Measurements from ENCODE around the gene PHACTR3.

PHACTR3 gene

GRCh38 chr20:59733351-59733750 lies 129.0 kb downstream of the PHACTR3 start:
- DNase-seq (ENCODE audit: low spot score), result no peak

DNA sequence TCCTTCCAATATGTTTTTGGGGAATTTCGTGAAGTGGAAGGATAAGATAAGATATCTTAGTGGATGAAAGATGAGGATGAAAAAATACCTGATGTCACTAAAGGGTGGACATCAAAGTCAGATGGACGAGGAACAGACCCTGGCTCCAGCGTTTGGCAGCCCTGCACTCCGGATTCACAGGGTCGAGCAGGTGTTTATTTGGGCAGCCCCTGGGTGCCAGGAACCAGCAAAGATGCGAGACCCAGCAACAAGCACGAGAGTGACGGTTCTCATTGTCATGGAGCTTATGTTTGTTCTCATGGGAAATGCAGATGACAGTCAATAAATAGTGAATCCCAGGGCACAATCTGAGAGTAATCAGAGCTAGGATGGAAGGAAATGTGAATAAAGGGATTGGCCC lies 131.1 kb downstream of the PHACTR3 start:
- no peak for DNase-seq (ENCODE audit: low spot score)

DNA sequence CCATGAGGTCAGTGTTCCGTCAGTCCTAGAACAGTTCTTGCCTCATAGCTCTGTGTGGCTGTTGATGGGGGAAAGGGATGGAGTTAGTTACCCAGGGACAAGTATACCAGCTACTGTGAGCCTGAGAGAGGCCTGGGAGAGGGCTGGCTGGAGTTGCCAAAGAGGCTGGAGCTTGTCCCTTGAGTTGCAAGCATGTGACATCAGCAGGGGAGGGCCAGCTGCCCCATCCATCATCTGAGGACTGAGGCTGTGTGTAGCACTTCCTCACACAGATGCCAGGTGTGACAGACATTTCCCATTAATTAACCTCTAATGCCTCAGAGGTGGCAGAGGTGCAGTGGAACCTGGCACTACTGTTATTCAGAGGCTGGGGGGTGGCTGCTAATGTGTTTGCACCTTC lies 131.6 kb downstream of the PHACTR3 start:
- DNase-seq (ENCODE audit: low spot score), result no peak

- DNase-seq (ENCODE audit: low spot score), result no peak
Observed at GRCh38 chr20:59736366-59736765, 132.0 kb downstream of the PHACTR3 start.

DNA sequence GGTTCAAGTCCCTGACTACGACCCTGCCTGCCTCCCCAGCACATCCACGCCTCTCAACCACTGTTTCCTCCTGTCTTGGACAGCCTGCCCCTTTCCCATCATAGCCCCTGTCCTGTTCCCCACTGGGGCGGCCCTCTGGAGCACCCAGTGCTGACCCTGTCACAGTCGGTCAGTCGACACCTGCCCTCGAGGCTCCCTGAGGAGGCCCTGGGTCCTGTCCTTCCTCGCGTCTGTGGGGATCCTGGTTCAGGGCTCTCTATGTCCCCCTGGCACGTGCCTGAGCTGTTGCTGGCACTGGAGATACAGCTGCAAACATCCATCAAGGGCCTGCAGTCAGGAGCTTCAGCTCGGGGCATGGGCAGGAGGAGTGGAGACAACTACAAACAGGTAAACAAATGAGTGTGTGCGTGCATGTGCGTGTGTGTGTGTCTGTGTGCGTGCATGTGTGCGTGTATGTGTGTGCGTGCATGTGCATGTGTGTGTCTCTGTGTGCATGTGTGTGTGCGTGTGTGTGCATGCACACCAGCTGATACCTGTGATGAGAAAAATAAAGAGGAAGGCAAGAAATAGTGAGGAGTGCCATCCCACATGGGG lies 132.8 kb downstream of the PHACTR3 start:
- DNase-seq (ENCODE audit: low spot score), result no peak

DNA sequence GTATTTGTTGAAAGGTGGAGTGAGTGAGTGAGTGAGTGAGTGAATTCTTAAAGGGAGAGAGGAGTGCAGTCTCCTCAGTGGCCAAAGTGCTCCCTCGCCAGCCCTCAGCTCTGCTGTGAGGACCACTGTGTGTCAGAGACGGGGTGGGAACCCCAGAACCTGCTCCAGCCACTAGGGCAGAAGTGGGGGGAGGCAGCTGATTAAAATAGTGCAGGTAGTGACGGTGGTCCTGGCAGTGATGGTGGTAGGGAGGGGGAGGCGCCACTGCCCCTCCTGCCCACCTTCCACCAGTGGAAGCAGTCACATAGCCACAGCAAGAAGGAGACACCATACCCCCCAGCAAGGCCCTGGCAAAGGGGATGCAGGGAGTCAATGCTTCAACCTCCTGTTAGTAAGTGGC lies 133.5 kb downstream of the PHACTR3 start:
- DNase-seq (ENCODE audit: low spot score), result no peak

DNA sequence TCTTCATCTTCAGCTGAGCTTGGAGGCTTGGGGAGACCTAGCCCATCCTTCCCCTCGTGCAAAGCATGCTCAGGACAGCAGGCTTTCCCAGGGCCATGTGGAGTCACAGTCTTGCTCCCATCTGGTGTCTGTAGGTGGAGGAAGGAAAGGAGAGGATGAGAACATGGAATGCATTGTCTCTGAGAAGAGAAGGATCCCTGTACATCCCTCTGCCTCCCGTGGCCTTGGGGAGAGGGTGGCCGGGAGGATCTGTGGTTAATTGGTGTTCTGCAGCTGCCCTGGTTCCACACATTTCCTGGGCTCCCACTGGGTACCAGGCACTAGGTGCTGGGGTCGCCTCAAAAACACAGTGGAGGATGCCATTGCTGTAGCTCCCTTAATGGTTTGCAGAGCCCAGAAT lies 134.5 kb downstream of the PHACTR3 start:
- DNase-seq (ENCODE audit: low spot score), result no peak

DNA sequence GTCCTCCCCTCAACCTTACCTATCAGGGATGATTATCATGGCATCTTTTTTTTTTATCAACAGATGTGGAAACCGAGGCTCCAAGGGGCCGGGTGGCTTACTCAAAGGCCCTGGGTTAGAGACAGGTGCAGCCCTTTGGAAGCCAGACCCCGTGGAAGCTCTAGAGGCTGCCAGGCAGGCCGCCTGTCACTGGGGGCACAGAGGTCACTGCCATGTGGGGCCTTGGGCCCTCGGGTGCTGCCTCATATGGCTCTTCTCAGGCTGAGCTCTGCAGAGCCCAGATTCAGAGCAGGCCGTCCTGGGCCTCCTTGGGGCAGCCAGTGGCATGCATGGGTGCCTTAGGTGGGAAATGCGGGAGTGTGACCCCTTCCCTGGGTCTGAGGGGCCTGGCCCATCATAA lies 136.3 kb downstream of the PHACTR3 start:
- no peak for DNase-seq (ENCODE audit: low spot score)

DNA sequence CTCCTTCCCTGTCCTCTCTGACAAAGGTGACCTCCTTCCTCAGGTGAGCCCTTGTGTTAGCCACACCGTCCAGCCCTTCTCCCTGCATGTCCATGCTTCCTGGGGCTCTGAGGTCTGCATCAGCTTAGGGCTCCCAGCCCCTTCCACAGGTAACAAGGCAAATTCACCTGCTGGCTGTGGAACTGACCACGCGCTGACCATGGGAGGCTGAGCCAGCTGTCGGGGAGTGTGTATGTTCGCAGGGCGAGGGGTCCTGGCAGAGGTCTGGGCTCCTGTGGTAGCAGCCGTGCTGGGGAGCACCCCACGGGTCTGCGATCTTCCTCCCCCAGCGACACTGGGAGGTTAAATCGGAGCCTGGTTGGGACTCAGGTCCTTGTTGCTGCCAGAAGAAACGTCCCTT lies 136.7 kb downstream of the PHACTR3 start:
- no peak for DNase-seq (ENCODE audit: low spot score)

DNA sequence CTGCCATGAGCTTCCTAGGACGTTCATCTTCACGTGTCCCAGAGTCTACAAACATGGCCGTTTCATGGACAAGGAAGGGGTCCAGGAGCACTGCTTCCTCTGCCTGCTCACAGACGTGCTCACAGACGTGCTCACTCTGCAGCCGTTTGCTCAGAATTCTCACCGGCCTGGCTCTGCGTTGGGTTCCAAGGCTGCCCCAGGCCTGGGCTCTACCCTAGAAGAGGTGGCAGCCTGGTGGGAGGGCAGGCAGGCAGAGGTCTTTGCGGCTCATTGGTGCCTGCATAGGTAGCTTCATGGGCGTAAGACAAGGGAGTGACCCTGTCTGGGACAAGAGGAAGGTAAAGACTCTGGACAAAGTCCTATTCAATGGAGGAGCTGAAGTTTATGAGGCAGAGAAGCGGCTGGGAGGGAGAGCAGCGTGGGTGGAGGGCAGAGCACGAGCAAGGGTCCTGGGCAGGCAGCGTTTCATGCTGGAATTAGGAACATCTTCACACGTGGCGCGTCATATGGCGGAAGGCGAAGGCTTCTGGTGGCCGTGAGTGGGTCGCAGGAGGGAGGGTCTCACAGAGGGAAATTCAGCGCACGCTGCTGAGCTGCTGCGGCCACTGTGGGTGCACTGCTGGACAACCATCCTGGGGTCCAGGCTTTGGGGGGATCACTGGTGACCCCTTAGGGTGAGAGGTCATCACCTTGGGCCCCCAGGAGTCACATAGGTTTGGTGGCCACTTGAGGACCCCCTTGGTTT lies 138.2 kb downstream of the PHACTR3 start:
- DNase-seq (ENCODE audit: low spot score), result no peak

GRCh38 chr20:59743308-59743707 lies 139.0 kb downstream of the PHACTR3 start:
- no peak for DNase-seq (ENCODE audit: low spot score)

DNA sequence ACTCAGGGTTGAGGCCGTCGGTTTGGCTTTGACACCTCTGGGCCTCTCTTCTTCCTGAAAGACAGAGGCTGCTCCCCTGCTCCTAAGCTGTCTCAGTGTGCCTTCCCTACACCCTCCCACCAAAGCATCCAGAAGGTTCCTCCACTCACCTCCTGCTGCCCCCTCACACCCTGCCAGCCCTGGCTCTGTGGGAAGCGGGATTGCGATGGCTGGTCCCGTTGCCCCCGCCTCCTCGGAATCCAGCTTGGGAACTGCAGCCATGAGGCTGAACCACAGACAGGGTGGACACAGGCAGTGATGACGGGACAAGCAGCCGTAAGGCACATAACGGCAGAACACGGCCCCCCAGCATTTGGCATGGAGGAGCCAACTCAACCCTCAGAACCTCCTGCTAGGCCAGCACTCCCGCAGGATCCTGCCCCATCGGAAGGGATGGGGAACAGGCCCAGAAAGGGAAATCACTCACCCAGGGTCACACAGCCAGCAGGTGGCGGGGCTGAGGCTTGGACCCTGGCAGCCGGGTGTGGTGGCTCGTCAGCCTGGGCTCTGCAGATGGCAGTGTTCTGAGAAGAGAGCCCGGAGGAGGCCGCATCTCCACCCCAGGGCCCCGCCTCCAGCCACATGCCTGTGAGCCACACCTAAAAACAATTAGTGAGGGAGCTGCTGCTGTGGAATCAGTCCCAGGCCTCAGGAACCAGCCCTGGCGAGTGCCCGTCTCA lies 139.6 kb downstream of the PHACTR3 start:
- DNase-seq (ENCODE audit: low spot score), result no peak

DNA sequence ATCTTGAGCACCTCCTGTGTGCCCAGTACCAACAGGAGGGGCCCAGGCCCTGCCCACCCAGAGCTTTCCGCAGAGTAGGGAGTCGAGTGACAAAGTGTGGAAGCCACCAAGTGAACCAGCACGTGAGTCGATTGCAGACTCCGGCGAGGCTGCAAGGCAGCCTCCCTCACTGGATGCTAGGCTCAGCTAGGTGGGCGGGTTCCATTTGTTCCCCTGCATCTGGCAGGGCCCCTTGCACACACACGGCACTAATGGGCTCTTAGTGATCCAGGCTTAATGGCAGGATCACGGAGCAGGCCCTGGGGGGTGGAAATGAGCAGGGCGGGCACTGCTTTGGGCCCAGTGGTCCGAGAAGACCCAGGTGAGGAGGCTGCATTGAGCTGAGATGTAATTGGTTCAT lies 140.4 kb downstream of the PHACTR3 start:
- DNase-seq (ENCODE audit: low spot score), result no peak

DNA sequence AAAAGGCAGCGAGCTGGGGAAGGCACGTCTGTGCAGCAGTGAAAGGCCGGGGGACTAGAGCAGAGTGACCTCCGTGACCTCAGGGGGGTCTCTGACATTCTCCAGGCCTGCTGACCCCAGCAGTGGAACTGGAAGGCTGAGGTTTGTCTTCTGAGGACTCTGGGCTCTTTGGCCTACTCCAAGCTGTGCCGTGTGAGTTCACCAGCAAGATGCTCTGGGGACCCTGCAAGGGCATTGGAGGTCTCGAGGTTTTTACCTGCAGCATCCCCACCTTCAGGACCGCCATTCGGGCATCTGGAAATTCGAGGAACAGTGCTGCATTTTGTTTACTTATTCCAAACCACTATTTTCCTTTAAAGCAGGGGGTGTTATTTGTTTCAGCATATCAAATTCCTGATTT lies 140.9 kb downstream of the PHACTR3 start:
- no peak for DNase-seq (ENCODE audit: low spot score)

DNA sequence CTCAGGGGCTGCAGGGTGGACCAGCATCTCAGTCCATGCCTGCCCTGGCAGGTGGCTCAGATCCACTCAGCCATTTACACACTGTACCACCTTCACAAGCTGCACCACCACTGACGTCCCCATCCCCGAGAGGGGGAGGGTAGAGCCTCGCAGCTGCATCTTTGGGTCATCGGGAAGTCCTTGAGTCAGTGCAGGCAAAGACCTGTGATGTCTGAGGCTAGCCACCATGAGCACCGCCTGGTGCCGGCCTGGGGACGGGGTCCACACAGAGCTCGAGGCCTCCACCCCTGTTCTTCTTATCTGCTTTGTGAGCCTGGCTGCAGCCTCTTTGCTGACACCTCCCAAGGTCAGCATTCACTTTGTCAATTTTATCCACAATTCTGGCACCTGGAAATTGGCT lies 141.4 kb downstream of the PHACTR3 start:
- no peak for DNase-seq (ENCODE audit: low spot score)

DNA sequence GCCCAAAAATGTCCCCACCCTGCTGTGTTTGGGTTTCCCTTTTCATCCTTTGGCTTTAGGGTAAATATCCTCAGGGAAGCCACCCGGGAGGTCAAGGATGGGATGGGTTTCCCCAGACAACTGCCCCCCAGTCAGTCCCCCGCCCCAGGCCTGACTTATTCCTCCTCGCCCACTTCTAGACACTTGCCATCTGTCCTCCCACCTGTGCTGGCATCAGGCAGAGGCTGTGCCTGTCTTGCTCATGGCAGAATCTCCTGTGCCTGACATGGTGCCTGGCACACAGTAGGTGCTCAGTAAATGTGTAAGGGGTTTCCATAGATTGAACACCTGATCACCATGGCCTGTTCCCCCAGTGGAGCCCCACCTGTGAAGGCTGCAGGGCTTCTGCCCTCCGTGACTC lies 141.8 kb downstream of the PHACTR3 start:
- no peak for DNase-seq (ENCODE audit: low spot score)

- no peak for DNase-seq (ENCODE audit: low spot score)
Observed at GRCh38 chr20:59747671-59748515, 143.6 kb downstream of the PHACTR3 start.

DNA sequence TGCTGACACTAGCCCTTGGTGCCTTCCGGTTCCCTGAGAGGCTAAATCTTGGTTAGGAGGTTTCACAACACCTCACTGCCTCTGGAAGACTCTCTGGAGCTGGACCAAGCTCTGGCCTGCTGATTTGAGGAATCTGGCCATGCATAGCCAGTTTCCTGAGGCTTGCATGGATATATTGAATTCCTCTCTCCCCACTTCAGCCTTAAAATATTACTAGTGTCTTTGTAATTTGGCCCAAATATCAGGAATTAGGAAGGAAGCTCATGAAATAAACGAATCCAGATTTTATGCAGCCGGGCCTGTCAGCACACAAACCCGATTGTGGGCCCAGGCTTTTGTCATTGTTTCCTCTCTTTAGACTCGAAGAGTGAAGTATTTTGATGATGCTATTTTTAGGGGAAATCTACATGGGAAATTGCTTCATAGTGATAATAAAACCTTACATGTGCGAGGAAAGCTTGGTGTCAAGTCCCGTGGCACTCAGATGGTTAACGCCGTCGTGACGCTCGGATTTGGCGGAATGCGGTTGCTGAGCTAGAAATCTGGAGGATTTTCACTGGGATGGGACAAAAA lies 144.4 kb downstream of the PHACTR3 start:
- DNase-seq (ENCODE audit: low spot score), result no peak

DNA sequence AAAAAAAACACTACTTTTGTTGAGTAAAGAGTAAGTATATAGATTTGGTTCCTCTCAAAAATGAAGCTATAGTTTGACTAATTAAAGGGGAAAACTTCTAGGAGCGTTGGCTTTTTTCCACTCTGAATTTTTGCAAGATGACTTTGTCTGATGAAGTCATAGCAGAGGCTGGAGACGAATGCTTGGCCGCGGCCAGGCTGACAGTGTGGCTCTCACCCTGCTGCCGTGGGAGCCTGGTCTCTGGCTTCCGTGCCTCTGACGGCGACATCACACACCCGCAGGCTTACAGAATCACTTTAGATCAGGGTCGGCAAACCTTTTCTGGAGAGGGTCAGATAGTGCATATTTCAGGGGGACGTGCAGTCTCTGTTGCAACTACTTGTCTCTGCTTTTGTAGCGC lies 145.0 kb downstream of the PHACTR3 start:
- no peak for DNase-seq (ENCODE audit: low spot score)

GRCh38 chr20:59750209-59750840 lies 146.0 kb downstream of the PHACTR3 start:
- DNase-seq (ENCODE audit: low spot score), result no peak

DNA sequence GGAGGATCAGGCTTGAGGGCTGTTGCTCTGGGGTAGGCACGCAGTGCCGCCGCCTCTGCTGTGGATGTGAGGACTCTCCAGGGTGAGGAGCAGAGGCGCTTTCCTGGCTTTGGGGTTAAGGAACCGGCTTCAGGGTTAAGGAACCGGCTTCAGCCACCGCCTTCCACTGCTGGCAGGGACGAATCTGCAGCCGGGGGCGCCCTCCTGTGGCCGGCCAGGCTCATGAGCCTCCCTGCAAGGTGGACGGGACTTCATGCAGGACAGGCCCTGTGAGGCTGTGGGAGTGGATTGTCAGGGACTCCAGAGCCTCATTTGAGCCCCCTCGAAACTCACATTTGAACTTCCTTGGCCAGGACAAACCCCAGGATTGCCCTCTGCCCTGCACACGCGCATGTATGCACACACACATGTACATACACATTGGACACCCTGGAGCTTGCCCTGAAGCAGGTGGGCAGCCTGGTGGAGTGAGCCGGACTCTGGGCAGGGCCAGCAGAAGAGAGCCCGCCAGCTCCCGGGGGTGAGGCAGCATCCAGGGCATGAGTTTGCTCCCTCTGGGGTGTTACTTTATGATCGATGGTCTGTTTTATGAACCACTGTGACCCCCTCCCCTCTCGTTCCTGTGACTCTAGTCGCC lies 146.9 kb downstream of the PHACTR3 start:
- DNase-seq (ENCODE audit: low spot score), result no peak
